IMR-90 (cell line): ENCODE data around the gene TARBP2. TPM values are rescaled to one million over a fixed set of nuclear protein-coding genes. Genes with fewer than 3 reads are reported as not detected.

ENCODE experiments used
- ATAC-seq: fragments of 200-7000 bp; cut with Tn5 transposase; 2 replicates; pipeline ENCODE4 v1.9.1; 2020; ENCODE audit warnings: low read depth, mild to moderate bottlenecking, moderate library complexity
- BruUV-seq: library from RNA; stranded (reverse); fragments of 400-500 nt; replicated peaks from 2 replicates; lab custom pipeline; 2021; lab: Mats Ljungman, UMichigan
- CTCF ChIA-PET: fragments of 300-600 bp; formaldehyde crosslinking; extraction: SDS; loops from one replicate; lab custom pipeline; 2021; ENCODE audit warnings: antibody characterized with exemption; lab: Yijun Ruan, JAX
- POLR2A ChIA-PET: fragments of 300-600 bp; sonication (Branson Sonifier 250); formaldehyde crosslinking; loops from one replicate; lab custom pipeline; 2022; ENCODE audit warnings: antibody characterized with exemption; ENCODE audit not compliant: unreplicated experiment; lab: Charles Lee
- DNase-seq: peaks from one replicate; pipeline ENCODE4 v3.0.0; 2013
- H2AFZ ChIP-seq: replicated peaks from 2 replicates; pipeline ENCODE3; 2013; ENCODE audit warnings: low read length, mild to moderate bottlenecking; ENCODE audit not compliant: poor library complexity
- H2AK5ac ChIP-seq: 2 replicates; pipeline ENCODE4 v1.6.1; 2013; ENCODE audit warnings: low read depth, low read length, inconsistent platforms
- H2AK9ac ChIP-seq: replicated peaks from 2 replicates; pipeline ENCODE3; 2013; ENCODE audit warnings: mild to moderate bottlenecking, low read depth, low read length, moderate library complexity; ENCODE audit not compliant: poor library complexity
- H2BK120ac ChIP-seq: 2 replicates; pipeline ENCODE4 v1.6.1; 2013; ENCODE audit warnings: low read depth, low read length, inconsistent platforms
- H2BK15ac ChIP-seq: 3 replicates; pipeline ENCODE4 v1.6.1; 2013; ENCODE audit warnings: low read depth, low read length, inconsistent platforms
- H2BK20ac ChIP-seq: 2 replicates; pipeline ENCODE4 v1.6.1; 2013; ENCODE audit warnings: low read depth, mild to moderate bottlenecking, inconsistent platforms, low read length, moderate library complexity
- H2BK5ac ChIP-seq: 2 replicates; pipeline ENCODE4 v1.6.1; 2013; ENCODE audit warnings: mild to moderate bottlenecking, low read depth, low read length, inconsistent platforms; ENCODE audit not compliant: poor library complexity, severe bottlenecking
- H3K14ac ChIP-seq: replicated peaks from 2 replicates; pipeline ENCODE4 v1.6.1; 2013; ENCODE audit warnings: low read depth, low read length, inconsistent platforms
- H3K18ac ChIP-seq: 2 replicates; pipeline ENCODE4 v1.6.1; 2013; ENCODE audit warnings: low read depth, low read length, control low read depth
- H3K23ac ChIP-seq: 2 replicates; pipeline ENCODE4 v1.6.1; 2013; ENCODE audit warnings: low read depth, low read length, inconsistent platforms
- H3K27ac ChIP-seq: 2 replicates; pipeline ENCODE4 v1.5.1; 2013; ENCODE audit warnings: mild to moderate bottlenecking, control low read depth, low read length; ENCODE audit not compliant: insufficient read depth
- H3K27me3 ChIP-seq: 2 replicates; pipeline ENCODE4 v1.6.1; 2013; ENCODE audit warnings: low read length; ENCODE audit not compliant: control insufficient read depth, insufficient read depth
- H3K36me3 ChIP-seq: 2 replicates; pipeline ENCODE4 v1.6.1; 2013; ENCODE audit warnings: low read length, mixed read lengths; ENCODE audit not compliant: control insufficient read depth, insufficient read depth
- H3K4ac ChIP-seq: 2 replicates; pipeline ENCODE4 v1.6.1; 2013; ENCODE audit warnings: low read depth, low read length, inconsistent platforms
- H3K4me1 ChIP-seq: 2 replicates; pipeline ENCODE4 v1.6.1; 2013; ENCODE audit warnings: low read length, mixed read lengths; ENCODE audit not compliant: control insufficient read depth, insufficient read depth
- H3K4me2 ChIP-seq: 2 replicates; pipeline ENCODE4 v1.6.1; 2013; ENCODE audit warnings: low read depth, mild to moderate bottlenecking, control low read depth, low read length, moderate library complexity
- H3K4me3 ChIP-seq: 2 replicates; pipeline ENCODE4 v1.5.1; 2013; ENCODE audit warnings: low read depth, mild to moderate bottlenecking, control low read depth, low read length, moderate library complexity; ENCODE audit not compliant: insufficient read depth
- H3K56ac ChIP-seq: 2 replicates; pipeline ENCODE4 v1.6.1; 2013; ENCODE audit warnings: low read length, inconsistent platforms; ENCODE audit not compliant: insufficient read depth; ENCODE audit errors: extremely low read depth
- H3K79me1 ChIP-seq, 2 experiments: 2 replicates each; pipeline ENCODE4 v1.6.1; 2013; ENCODE audit warnings: low read length in 2 of 2, inconsistent platforms in 1 of 2, low read depth in 1 of 2
- H3K9ac ChIP-seq: 2 replicates; pipeline ENCODE4 v1.6.1; 2013; ENCODE audit warnings: low read depth, low read length, control low read depth
- H3K9me1 ChIP-seq: 2 replicates; pipeline ENCODE4 v1.6.1; 2013; ENCODE audit warnings: low read length, inconsistent platforms; ENCODE audit not compliant: insufficient read depth
- H3K9me3 ChIP-seq: 2 replicates; pipeline ENCODE4 v1.6.1; 2013; ENCODE audit warnings: low read length; ENCODE audit not compliant: control insufficient read depth, insufficient read depth
- H4K20me1 ChIP-seq: 2 replicates; pipeline ENCODE4 v1.6.1; 2013; ENCODE audit warnings: low read length, inconsistent platforms; ENCODE audit not compliant: insufficient read depth
- H4K5ac ChIP-seq: 2 replicates; pipeline ENCODE4 v1.6.1; 2013; ENCODE audit warnings: mild to moderate bottlenecking, low read depth, low read length, control low read depth
- H4K8ac ChIP-seq, 2 experiments: 2 replicates each; pipeline ENCODE4 v1.6.1; 2013; ENCODE audit warnings: low read depth in 2 of 2, low read length in 2 of 2, control low read depth in 1 of 2, inconsistent platforms in 1 of 2
- H4K91ac ChIP-seq: 2 replicates; pipeline ENCODE4 v1.6.1; 2013; ENCODE audit warnings: low read depth, low read length, inconsistent platforms; ENCODE audit not compliant: insufficient read depth
- CEBPB ChIP-seq: IDR thresholded peaks from 2 replicates; pipeline ENCODE4 v1.6.1; 2012; ENCODE audit warnings: low read depth, low read length, improper control_type of control experiment
- CHD1 ChIP-seq: IDR thresholded peaks from 2 replicates; pipeline ENCODE4 v1.6.1; 2012; ENCODE audit warnings: low read depth, low read length, improper control_type of control experiment
- FOS ChIP-seq: fragments of 150-350 bp; IDR thresholded peaks from 2 replicates; pipeline ENCODE4 v1.6.1; 2016; ENCODE audit warnings: low read depth, low read length
- MAFK ChIP-seq: IDR thresholded peaks from 2 replicates; pipeline ENCODE4 v1.6.1; 2012; ENCODE audit warnings: low read depth, low read length, improper control_type of control experiment
- MAZ ChIP-seq: IDR thresholded peaks from 2 replicates; pipeline ENCODE4 v1.6.1; 2012; ENCODE audit warnings: low read depth, mild to moderate bottlenecking, low read length, improper control_type of control experiment, moderate library complexity, borderline replicate concordance
- NFE2L2 ChIP-seq: fragments of 150-350 bp; IDR thresholded peaks from 2 replicates; pipeline ENCODE4 v1.6.1; 2016; ENCODE audit warnings: low read depth, mild to moderate bottlenecking, low read length
- RAD21 ChIP-seq: IDR thresholded peaks from 2 replicates; pipeline ENCODE4 v1.6.1; 2012; ENCODE audit warnings: low read length, improper control_type of control experiment
- RFX5 ChIP-seq: IDR thresholded peaks from 2 replicates; pipeline ENCODE4 v1.8.0; 2012; ENCODE audit warnings: low read depth, mild to moderate bottlenecking, low read length, moderate library complexity
- WGBS, 2 experiments: methylation state at CpG; one replicate each; pipeline versions ENCODE4 v1.1.5 to v1.1.7; 2013; ENCODE audit warnings: missing lambda C conversion rate in 2 of 2; ENCODE audit not compliant: insufficient read length in 1 of 2; ENCODE audit errors: extremely low coverage in 2 of 2; 5-methylcytosine and 5-hydroxymethylcytosine counted together
- dilution Hi-C: fragments of 300-500 bp; cut with HindIII; formaldehyde crosslinking; loops from one replicate; pipeline ENCODE4 v1.14.3; 2018; ENCODE audit warnings: low sequenced_read_pairs; ENCODE audit not compliant: unreplicated experiment
- in situ Hi-C: fragments of 300-500 bp; cut with MboI; formaldehyde crosslinking; loops from 3 replicates; pipeline ENCODE4 v1.14.3; 2019; ENCODE audit warnings: low sequenced_read_pairs, inconsistent platforms, mixed read lengths
- intact Hi-C: fragments of 100-400 bp; cut with micrococcal nuclease; formaldehyde crosslinking; loops from 2 replicates; pipeline ENCODE4 v1.10.0; 2022
- polyA plus RNA-seq, 3 experiments: library from polyadenylated mRNA; depleted of rRNA; stranded (reverse); fragments of >200 nt; gene quantifications; 2 replicates each; pipeline ENCODE4 v1.2.3, GENCODE V29; 2012; ENCODE audit warnings: low replicate concordance in 1 of 3
- total RNA-seq: library from RNA; depleted of rRNA; stranded (reverse); fragments of >200 nt; gene quantifications from 2 replicates; pipeline ENCODE4 v1.2.3, GENCODE V29; 2012
- TF ChIP-seq, protein P1 (sequence below): fragments of 150-350 bp; IDR thresholded peaks from 2 replicates; pipeline ENCODE4 v1.6.1; 2017; ENCODE audit warnings: mild to moderate bottlenecking, antibody characterized with exemption, low read length, low read depth
- TF ChIP-seq, protein P2 (sequence below): fragments of 150-350 bp; IDR thresholded peaks from 2 replicates; pipeline ENCODE4 v1.6.1; 2016; ENCODE audit warnings: low read depth, mild to moderate bottlenecking, low read length, moderate library complexity, borderline replicate concordance
- TF ChIP-seq, protein P3 (sequence below): conservative IDR thresholded peaks from 2 replicates; pipeline ENCODE4 v1.5.1; 2012; ENCODE audit warnings: mild to moderate bottlenecking, low read depth, low read length, improper control_type of control experiment

The TARBP2 gene
- total and polyA plus RNA-seq, 2 of the 4 experiments (the other 2 are of a cell fraction), result 27.4 to 46.1 TPM

GRCh38 chr12:53493610-53494391 is 7.3 kb upstream of the TARBP2 start:
- WGBS, 2 experiments, result no CpG with 5 or more reads among the region's 11 CpGs
- in situ Hi-C loops, result no loop called here
- POLR2A ChIA-PET, result interaction anchor here (0.6 to 0.7 kb wide), 2 partner anchors 92 to 166 kb away, joined by 3 read pairs; no protein-coding TSS in a partner anchor

More at GRCh38 chr12:53493610-53494391, 7.3 kb upstream of the TARBP2 start:
- Histone ChIP-seq H3K4me3 (peak overlapping the region; percentile 51), H2AK5ac (peak overlapping the region; percentile 88), H2BK15ac (peak overlapping the region; percentile 88; the same call in 2 of the 3 replicates), H3K4ac (peak overlapping the region; percentile 83), H3K14ac (peak overlapping the region; percentile 75), H4K91ac (0 out of 2 replicates have a peak overlapping the region, but pooled peaks have one; percentile 34), H3K27ac (peak overlapping the region; percentile 46; the same call in 1 of the 2 replicates), H3K79me1 (peaks cover 33 to 82% of the 10 kb centered on the region in 2 experiments), H3K36me3 (peaks cover 5% of the 10 kb centered on the region; the same call in 1 of the 2 replicates), H3K56ac (peak overlapping the region; percentile 35), H3K4me2 (peak overlapping the region; percentile 86), H4K5ac (peak overlapping the region; percentile 92), H3K9ac (peak overlapping the region; percentile 52), H3K9me3 (no peaks in the 10 kb centered on the region), H2BK20ac (no peak overlapping the region; the same call in 1 of the 2 replicates), H4K8ac (peak overlapping the region; percentile 89 to 96), H3K4me1 (peaks cover 24% of the 10 kb centered on the region), H3K18ac (peak overlapping the region; percentile 30; the same call in 1 of the 2 replicates), H2AK9ac (peak overlapping the region; percentile 31), H4K20me1 (peaks cover 12% of the 10 kb centered on the region), H3K9me1 (peaks cover 53% of the 10 kb centered on the region), H2BK5ac (no peak overlapping the region), H2AFZ (peak overlapping the region; percentile 95), H2BK120ac (peak overlapping the region; percentile 35; the same call in 1 of the 2 replicates), H3K23ac (peak overlapping the region; percentile 77; the same call in 1 of the 2 replicates), H3K27me3 (no peaks in the 10 kb centered on the region)
- ATAC-seq, result no peak
- CTCF ChIA-PET, result no interaction called here
- dilution Hi-C loops (no loop called here), intact Hi-C loops (no loop called here)
- no peak for DNase-seq
- TF ChIP-seq MAFK (no peak), CHD1 (no peak), RFX5 (no peak), CEBPB (no peak), NFE2L2 (no peak), FOS (no peak), RAD21 (no peak), MAZ (no peak)
- TF ChIP-seq, protein P1, sequence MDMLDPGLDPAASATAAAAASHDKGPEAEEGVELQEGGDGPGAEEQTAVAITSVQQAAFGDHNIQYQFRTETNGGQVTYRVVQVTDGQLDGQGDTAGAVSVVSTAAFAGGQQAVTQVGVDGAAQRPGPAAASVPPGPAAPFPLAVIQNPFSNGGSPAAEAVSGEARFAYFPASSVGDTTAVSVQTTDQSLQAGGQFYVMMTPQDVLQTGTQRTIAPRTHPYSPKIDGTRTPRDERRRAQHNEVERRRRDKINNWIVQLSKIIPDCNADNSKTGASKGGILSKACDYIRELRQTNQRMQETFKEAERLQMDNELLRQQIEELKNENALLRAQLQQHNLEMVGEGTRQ, result no peak
- TF ChIP-seq, protein P2, sequence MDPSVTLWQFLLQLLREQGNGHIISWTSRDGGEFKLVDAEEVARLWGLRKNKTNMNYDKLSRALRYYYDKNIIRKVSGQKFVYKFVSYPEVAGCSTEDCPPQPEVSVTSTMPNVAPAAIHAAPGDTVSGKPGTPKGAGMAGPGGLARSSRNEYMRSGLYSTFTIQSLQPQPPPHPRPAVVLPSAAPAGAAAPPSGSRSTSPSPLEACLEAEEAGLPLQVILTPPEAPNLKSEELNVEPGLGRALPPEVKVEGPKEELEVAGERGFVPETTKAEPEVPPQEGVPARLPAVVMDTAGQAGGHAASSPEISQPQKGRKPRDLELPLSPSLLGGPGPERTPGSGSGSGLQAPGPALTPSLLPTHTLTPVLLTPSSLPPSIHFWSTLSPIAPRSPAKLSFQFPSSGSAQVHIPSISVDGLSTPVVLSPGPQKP, result no peak
- TF ChIP-seq, protein P3, sequence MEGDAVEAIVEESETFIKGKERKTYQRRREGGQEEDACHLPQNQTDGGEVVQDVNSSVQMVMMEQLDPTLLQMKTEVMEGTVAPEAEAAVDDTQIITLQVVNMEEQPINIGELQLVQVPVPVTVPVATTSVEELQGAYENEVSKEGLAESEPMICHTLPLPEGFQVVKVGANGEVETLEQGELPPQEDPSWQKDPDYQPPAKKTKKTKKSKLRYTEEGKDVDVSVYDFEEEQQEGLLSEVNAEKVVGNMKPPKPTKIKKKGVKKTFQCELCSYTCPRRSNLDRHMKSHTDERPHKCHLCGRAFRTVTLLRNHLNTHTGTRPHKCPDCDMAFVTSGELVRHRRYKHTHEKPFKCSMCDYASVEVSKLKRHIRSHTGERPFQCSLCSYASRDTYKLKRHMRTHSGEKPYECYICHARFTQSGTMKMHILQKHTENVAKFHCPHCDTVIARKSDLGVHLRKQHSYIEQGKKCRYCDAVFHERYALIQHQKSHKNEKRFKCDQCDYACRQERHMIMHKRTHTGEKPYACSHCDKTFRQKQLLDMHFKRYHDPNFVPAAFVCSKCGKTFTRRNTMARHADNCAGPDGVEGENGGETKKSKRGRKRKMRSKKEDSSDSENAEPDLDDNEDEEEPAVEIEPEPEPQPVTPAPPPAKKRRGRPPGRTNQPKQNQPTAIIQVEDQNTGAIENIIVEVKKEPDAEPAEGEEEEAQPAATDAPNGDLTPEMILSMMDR, result no peak
- no TSS peak for BruUV-seq
